ENCODE measurements around the gene BABAM2.
"Not testable (repeated sequence)": the region's sequence is repeated elsewhere in the genome, so short reads cannot be mapped to it uniquely, and the experiment has no call there.

BABAM2 gene

GRCh38 chr2:28329184-28329583 is 438.7 kb downstream of the BABAM2 start:
- Histone ChIP-seq H3K9me3 (ENCODE audit: control extremely low read depth in 1 of 5, control insufficient read depth in 4 of 5, insufficient read depth in 2 of 5, low read depth in 1 of 5, low read length in 4 of 5) (peaks cover 0 to 2% (median 0%) of the 10 kb centered on the region in 5 experiments), H3K27ac (ENCODE audit: insufficient read depth in 1 of 2, low read depth in 1 of 2, low read length in 2 of 2, poor library complexity in 1 of 2, severe bottlenecking in 2 of 2) (no peak overlapping the region), H3K36me3 (ENCODE audit: control insufficient read depth in 4 of 4, insufficient read depth in 4 of 4, low read length in 3 of 4) (no peaks in the 10 kb centered on the region), H3K4me1 (ENCODE audit: control extremely low read depth in 1 of 4, control insufficient read depth in 4 of 4, insufficient read depth in 4 of 4, low read length in 3 of 4) (peaks cover 5 to 49% (median 24%) of the 10 kb centered on the region in 4 experiments), H3K4me3 (ENCODE audit: control insufficient read depth in 1 of 7, extremely low read depth in 1 of 7, insufficient read depth in 4 of 7, low read depth in 2 of 7, low read length in 6 of 7) (no peak overlapping the region), H3K27me3 (replicated peaks in 2 of 5; ENCODE audit: control insufficient read depth in 4 of 5, insufficient read depth in 5 of 5, low read length in 4 of 5) (no peaks in the 10 kb centered on the region)
- no peak for DNase-seq
- 93% methylated on average over 5 of the region's 5 CpGs for WGBS (ENCODE audit: insufficient coverage)
- ChIA-PET CTCF (no interaction called here), POLR2A (no interaction called here)

- H3K36me3 ChIP-seq (ENCODE audit: control insufficient read depth in 4 of 4, insufficient read depth in 4 of 4, low read length in 3 of 4); DNase-seq; H3K4me3 ChIP-seq (ENCODE audit: control insufficient read depth in 1 of 7, extremely low read depth in 1 of 7, insufficient read depth in 4 of 7, low read depth in 2 of 7, low read length in 6 of 7); H3K27ac ChIP-seq (ENCODE audit: insufficient read depth in 1 of 2, low read depth in 1 of 2, low read length in 2 of 2, poor library complexity in 1 of 2, severe bottlenecking in 2 of 2); H3K27me3 ChIP-seq (replicated peaks in 2 of 5; ENCODE audit: control insufficient read depth in 4 of 5, insufficient read depth in 5 of 5, low read length in 4 of 5); POLR2A ChIA-PET; CTCF ChIA-PET; H3K9me3 ChIP-seq (ENCODE audit: control extremely low read depth in 1 of 5, control insufficient read depth in 4 of 5, insufficient read depth in 2 of 5, low read depth in 1 of 5, low read length in 4 of 5): not testable (repeated sequence)
- peaks cover 0 to 43% (median 18%) of the 10 kb centered on the region in 4 experiments for H3K4me1 ChIP-seq (ENCODE audit: control extremely low read depth in 1 of 4, control insufficient read depth in 4 of 4, insufficient read depth in 4 of 4, low read length in 3 of 4)
- WGBS (ENCODE audit: insufficient coverage), result 53% methylated on average over 3 of the region's 5 CpGs
Measured at GRCh38 chr2:28330722-28331121, 440.2 kb downstream of the BABAM2 start.

GRCh38 chr2:28331797-28332196 is 441.3 kb downstream of the BABAM2 start:
- H3K27me3 ChIP-seq (replicated peaks in 2 of 5; ENCODE audit: control insufficient read depth in 4 of 5, insufficient read depth in 5 of 5, low read length in 4 of 5); H3K9me3 ChIP-seq (ENCODE audit: control extremely low read depth in 1 of 5, control insufficient read depth in 4 of 5, insufficient read depth in 2 of 5, low read depth in 1 of 5, low read length in 4 of 5); POLR2A ChIA-PET; CTCF ChIA-PET; DNase-seq; H3K4me3 ChIP-seq (ENCODE audit: control insufficient read depth in 1 of 7, extremely low read depth in 1 of 7, insufficient read depth in 4 of 7, low read depth in 2 of 7, low read length in 6 of 7); H3K36me3 ChIP-seq (ENCODE audit: control insufficient read depth in 4 of 4, insufficient read depth in 4 of 4, low read length in 3 of 4); H3K27ac ChIP-seq (ENCODE audit: insufficient read depth in 1 of 2, low read depth in 1 of 2, low read length in 2 of 2, poor library complexity in 1 of 2, severe bottlenecking in 2 of 2): not testable (repeated sequence)
- 100% methylated on average over 1 of the region's 3 CpGs for WGBS (ENCODE audit: insufficient coverage)
- H3K4me1 ChIP-seq (ENCODE audit: control extremely low read depth in 1 of 4, control insufficient read depth in 4 of 4, insufficient read depth in 4 of 4, low read length in 3 of 4), result peaks cover 0 to 34% (median 12%) of the 10 kb centered on the region in 4 experiments

GRCh38 chr2:28332696-28333095 is 442.2 kb downstream of the BABAM2 start:
- Histone ChIP-seq H3K27me3 (replicated peaks in 2 of 5; ENCODE audit: control insufficient read depth in 4 of 5, insufficient read depth in 5 of 5, low read length in 4 of 5) (no peaks in the 10 kb centered on the region), H3K36me3 (ENCODE audit: control insufficient read depth in 4 of 4, insufficient read depth in 4 of 4, low read length in 3 of 4) (no peaks in the 10 kb centered on the region), H3K9me3 (ENCODE audit: control extremely low read depth in 1 of 5, control insufficient read depth in 4 of 5, insufficient read depth in 2 of 5, low read depth in 1 of 5, low read length in 4 of 5) (peaks cover 0 to 2% (median 0%) of the 10 kb centered on the region in 5 experiments), H3K4me3 (ENCODE audit: control insufficient read depth in 1 of 7, extremely low read depth in 1 of 7, insufficient read depth in 4 of 7, low read depth in 2 of 7, low read length in 6 of 7) (no peak overlapping the region), H3K4me1 (ENCODE audit: control extremely low read depth in 1 of 4, control insufficient read depth in 4 of 4, insufficient read depth in 4 of 4, low read length in 3 of 4) (peaks cover 0 to 25% (median 12%) of the 10 kb centered on the region in 4 experiments), H3K27ac (ENCODE audit: insufficient read depth in 1 of 2, low read depth in 1 of 2, low read length in 2 of 2, poor library complexity in 1 of 2, severe bottlenecking in 2 of 2) (no peak overlapping the region)
- POLR2A ChIA-PET, result no interaction called here
- CTCF ChIA-PET, result interaction anchor here (1.4 kb wide), 1 partner anchor 15 kb away, joined by 5 read pairs; no protein-coding TSS in a partner anchor
- 100% methylated on average over 8 of the region's 8 CpGs for WGBS (ENCODE audit: insufficient coverage)
- no peak for DNase-seq

- WGBS (ENCODE audit: insufficient coverage), result 51% methylated on average over 12 of the region's 15 CpGs
- CTCF ChIA-PET, result interaction anchor here (0.6 to 1.6 kb wide), 13 partner anchors 9 to 238 kb away, joined by 3 to 6 read pairs (median 3); no protein-coding TSS in a partner anchor
Measured at GRCh38 chr2:28333606-28334526, 443.3 kb downstream of the BABAM2 start.

GRCh38 chr2:28334527-28334894 is 444.0 kb downstream of the BABAM2 start:
- Histone ChIP-seq H3K9me3 (ENCODE audit: control extremely low read depth in 1 of 5, control insufficient read depth in 4 of 5, insufficient read depth in 2 of 5, low read depth in 1 of 5, low read length in 4 of 5) (peaks cover 0 to 2% (median 0%) of the 10 kb centered on the region in 5 experiments), H3K27ac (ENCODE audit: insufficient read depth in 1 of 2, low read depth in 1 of 2, low read length in 2 of 2, poor library complexity in 1 of 2, severe bottlenecking in 2 of 2) (no peak overlapping the region), H3K27me3 (replicated peaks in 2 of 5; ENCODE audit: control insufficient read depth in 4 of 5, insufficient read depth in 5 of 5, low read length in 4 of 5) (no peaks in the 10 kb centered on the region), H3K4me1 (ENCODE audit: control extremely low read depth in 1 of 4, control insufficient read depth in 4 of 4, insufficient read depth in 4 of 4, low read length in 3 of 4) (peaks cover 0 to 25% (median 11%) of the 10 kb centered on the region in 4 experiments), H3K4me3 (ENCODE audit: control insufficient read depth in 1 of 7, extremely low read depth in 1 of 7, insufficient read depth in 4 of 7, low read depth in 2 of 7, low read length in 6 of 7) (no peak overlapping the region), H3K36me3 (ENCODE audit: control insufficient read depth in 4 of 4, insufficient read depth in 4 of 4, low read length in 3 of 4) (peaks cover 0 to 7% (median 3%) of the 10 kb centered on the region in 4 experiments)
- WGBS (ENCODE audit: insufficient coverage), result 99% methylated on average over 7 of the region's 8 CpGs
- ChIA-PET POLR2A (interaction anchor here (0.7 kb wide), 1 partner anchor 25 kb away, joined by 4 read pairs; no protein-coding TSS in a partner anchor), CTCF (interaction anchor here (0.6 to 1.6 kb wide), 8 partner anchors 9 to 239 kb away, joined by 3 to 6 read pairs (median 4); no protein-coding TSS in a partner anchor)
- no peak for DNase-seq

More at GRCh38 chr2:28333606-28334526, 443.3 kb downstream of the BABAM2 start:
- POLR2A ChIA-PET, result interaction anchor here (0.7 kb wide), 1 partner anchor 26 kb away, joined by 4 read pairs; no protein-coding TSS in a partner anchor
- H3K4me1 ChIP-seq (ENCODE audit: control extremely low read depth in 1 of 4, control insufficient read depth in 4 of 4, insufficient read depth in 4 of 4, low read length in 3 of 4), result peaks cover 0 to 25% (median 11%) of the 10 kb centered on the region in 4 experiments
- peaks cover 0 to 2% (median 1%) of the 10 kb centered on the region in 4 experiments for H3K36me3 ChIP-seq (ENCODE audit: control insufficient read depth in 4 of 4, insufficient read depth in 4 of 4, low read length in 3 of 4)
- no peak overlapping the region for H3K27ac ChIP-seq (ENCODE audit: insufficient read depth in 1 of 2, low read depth in 1 of 2, low read length in 2 of 2, poor library complexity in 1 of 2, severe bottlenecking in 2 of 2)
- peak in 2 of 3 donors; percentile 37 to 38 for DNase-seq
- no peak overlapping the region for H3K4me3 ChIP-seq (ENCODE audit: control insufficient read depth in 1 of 7, extremely low read depth in 1 of 7, insufficient read depth in 4 of 7, low read depth in 2 of 7, low read length in 6 of 7)
- no peaks in the 10 kb centered on the region for H3K27me3 ChIP-seq (replicated peaks in 2 of 5; ENCODE audit: control insufficient read depth in 4 of 5, insufficient read depth in 5 of 5, low read length in 4 of 5)
- peaks cover 0 to 2% (median 0%) of the 10 kb centered on the region in 5 experiments for H3K9me3 ChIP-seq (ENCODE audit: control extremely low read depth in 1 of 5, control insufficient read depth in 4 of 5, insufficient read depth in 2 of 5, low read depth in 1 of 5, low read length in 4 of 5)

GRCh38 chr2:28335265-28335664 is 444.7 kb downstream of the BABAM2 start:
- POLR2A ChIA-PET; H3K27me3 ChIP-seq (replicated peaks in 2 of 5; ENCODE audit: control insufficient read depth in 4 of 5, insufficient read depth in 5 of 5, low read length in 4 of 5); H3K9me3 ChIP-seq (ENCODE audit: control extremely low read depth in 1 of 5, control insufficient read depth in 4 of 5, insufficient read depth in 2 of 5, low read depth in 1 of 5, low read length in 4 of 5); H3K27ac ChIP-seq (ENCODE audit: insufficient read depth in 1 of 2, low read depth in 1 of 2, low read length in 2 of 2, poor library complexity in 1 of 2, severe bottlenecking in 2 of 2); H3K4me3 ChIP-seq (ENCODE audit: control insufficient read depth in 1 of 7, extremely low read depth in 1 of 7, insufficient read depth in 4 of 7, low read depth in 2 of 7, low read length in 6 of 7); DNase-seq: not testable (repeated sequence)
- over 99% methylated on average over 8 of the region's 11 CpGs for WGBS (ENCODE audit: insufficient coverage)
- H3K36me3 ChIP-seq (ENCODE audit: control insufficient read depth in 4 of 4, insufficient read depth in 4 of 4, low read length in 3 of 4), result peaks cover 0 to 10% (median 4%) of the 10 kb centered on the region in 4 experiments
- CTCF ChIA-PET, result interaction anchor here (1.0 to 1.4 kb wide), 4 partner anchors 15 to 62 kb away, joined by 3 to 4 read pairs (median 3); no protein-coding TSS in a partner anchor
- peaks cover 0 to 26% (median 11%) of the 10 kb centered on the region in 4 experiments for H3K4me1 ChIP-seq (ENCODE audit: control extremely low read depth in 1 of 4, control insufficient read depth in 4 of 4, insufficient read depth in 4 of 4, low read length in 3 of 4)

Measured in common myeloid progenitor, CD34-positive (primary cell).